Embryonic facial prominence (tissue), 1 donor: ENCODE measurements around the gene INO80B.
A peak's percentile ranks its signal among the peaks of the same experiment; 100 is the strongest.
"Not testable (repeated sequence)": the region's sequence is repeated elsewhere in the genome, so short reads cannot be mapped to it uniquely, and the experiment has no call there.

Experiments
- DNase-seq: peaks from one replicate; pipeline ENCODE4 v3.0.0-alpha.2; 2016; ENCODE audit errors: extremely low spot score

INO80B gene

DNA sequence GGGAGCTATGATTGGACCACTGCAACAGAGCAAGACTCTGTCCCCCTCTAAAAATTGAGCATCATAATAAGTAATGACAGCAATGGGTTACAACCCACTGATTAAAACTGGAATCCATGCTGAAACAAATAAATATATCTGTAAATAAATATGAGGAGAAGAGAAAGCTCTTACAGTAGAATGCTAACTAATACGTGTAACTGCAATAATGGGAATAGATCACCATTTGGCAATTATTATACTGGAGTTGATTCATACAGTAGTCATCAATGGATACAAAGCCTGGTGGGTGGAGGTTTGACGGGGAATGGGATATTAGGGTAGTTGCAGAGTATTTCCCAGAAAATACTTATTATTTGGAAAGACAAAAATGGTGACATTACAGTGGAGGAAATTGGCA is 6.1 kb upstream of the INO80B start:
- DNase-seq, result no peak

DNA sequence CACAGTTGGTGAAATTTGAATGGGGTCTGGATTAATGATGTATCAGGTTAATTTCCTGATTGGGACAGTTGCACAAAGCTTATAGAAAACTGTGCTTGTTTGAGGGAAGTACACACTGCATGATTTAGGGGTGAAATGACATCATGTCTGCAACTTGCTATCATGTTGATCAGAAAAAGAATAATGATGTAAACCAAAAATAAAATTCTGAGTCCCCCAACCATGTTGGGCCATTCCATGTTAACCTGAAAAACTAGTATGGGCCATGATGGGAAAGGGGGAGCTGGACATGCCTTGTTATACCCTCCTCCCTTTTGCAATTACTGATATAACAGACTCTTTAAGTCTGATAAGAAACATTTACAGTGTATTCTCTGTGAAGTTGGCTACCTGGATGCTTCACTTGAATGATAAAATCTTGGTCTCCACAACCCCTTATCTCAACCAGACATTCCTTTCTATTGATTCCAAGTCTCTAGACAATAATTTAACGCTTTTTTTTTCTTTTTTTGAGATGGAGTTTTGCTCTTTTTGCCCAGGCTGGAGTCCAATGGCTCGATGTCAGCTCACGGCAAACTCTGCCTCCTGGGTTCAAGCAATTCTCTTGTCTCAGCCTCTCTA is 4.2 kb upstream of the INO80B start:
- DNase-seq, result no peak

DNA sequence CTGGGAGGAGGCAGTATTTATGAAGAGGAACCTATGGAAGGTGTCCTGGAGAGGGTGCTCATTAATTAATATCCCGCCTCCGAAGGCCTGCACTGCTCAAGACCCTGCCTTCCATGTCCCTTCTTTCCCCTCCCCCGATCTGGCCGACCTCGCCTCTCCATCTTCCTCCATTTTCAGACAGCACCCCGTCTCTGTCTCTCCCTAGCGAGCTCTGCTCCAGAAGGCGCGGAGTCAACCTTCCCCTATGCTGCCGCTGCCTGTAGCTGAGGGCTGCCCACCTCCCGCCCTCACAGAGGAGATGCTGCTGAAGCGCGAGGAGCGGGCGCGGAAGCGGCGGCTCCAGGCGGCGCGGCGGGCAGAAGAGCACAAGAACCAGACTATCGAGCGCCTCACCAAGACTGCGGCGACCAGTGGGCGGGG is 2.3 kb downstream of the INO80B start:
- no peak for DNase-seq

DNA sequence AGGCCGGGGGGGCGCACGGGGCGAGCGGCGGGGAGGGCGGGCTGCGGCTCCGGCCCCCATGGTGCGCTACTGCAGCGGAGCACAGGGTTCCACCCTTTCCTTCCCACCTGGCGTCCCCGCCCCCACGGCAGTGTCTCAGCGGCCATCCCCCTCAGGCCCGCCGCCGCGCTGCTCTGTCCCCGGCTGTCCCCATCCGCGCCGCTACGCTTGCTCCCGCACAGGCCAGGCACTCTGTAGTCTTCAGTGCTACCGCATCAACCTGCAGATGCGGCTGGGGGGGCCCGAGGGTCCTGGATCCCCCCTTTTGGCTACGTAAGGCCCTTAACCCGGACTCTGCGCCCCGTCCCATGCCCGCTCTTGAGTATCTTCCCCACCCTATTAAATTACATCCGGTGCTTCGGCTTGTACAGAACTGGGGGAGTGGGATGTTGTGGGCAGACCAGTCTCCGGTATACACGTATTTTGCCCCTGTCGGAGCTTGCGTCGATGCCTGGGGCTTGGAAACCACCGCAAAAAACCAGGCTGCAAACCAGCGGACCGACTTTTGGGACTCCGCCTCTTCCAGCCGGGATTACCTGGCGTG is 2.8 kb downstream of the INO80B start:
- no peak for DNase-seq

DNA sequence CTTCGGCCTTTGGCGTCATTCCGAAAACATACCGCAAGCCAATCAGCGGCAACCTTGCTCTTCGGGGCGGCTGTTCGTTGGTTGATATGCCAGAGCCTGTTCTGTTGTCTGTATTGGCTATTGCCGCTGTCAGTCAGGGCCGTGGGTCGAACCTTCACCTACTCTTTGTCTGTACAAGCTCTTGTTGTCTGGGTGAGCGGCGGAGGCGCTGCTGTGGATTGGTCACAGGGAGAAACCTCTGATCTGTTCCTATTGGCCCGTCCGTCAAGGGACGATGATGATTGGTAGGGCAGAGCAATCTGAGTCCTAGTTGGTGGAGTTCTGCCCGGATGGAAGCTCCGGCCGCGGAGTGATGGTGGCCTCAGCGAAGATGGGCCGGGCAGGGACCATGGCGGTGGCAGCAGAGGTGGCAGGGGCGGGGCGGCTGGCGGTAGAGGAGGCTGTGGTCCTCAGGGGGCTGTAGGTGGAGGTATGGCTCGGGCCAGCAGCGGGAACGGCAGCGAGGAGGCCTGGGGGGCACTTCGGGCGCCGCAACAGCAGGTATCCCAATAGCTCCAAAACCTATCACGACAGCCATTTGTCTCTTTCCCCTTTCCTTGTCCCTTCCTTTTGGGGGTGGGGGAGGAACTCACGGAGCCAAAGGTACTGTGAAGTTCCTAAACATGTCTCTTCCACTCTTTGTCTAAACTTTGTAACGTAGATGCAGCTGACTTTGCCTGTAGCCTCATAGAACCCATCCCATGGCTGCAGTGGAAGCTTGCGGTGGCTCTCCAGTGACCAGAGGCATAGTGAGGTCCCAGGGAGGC is 3.4 kb downstream of the INO80B start, which contains the start of gene WBP1:
Gene WBP1, plus strand, starts transcription at position 307 of the 806 bp plus-strand sequence. Its CDS starts 165 bp downstream, at position 472.
- DNase-seq, result peak; percentile 99

DNA sequence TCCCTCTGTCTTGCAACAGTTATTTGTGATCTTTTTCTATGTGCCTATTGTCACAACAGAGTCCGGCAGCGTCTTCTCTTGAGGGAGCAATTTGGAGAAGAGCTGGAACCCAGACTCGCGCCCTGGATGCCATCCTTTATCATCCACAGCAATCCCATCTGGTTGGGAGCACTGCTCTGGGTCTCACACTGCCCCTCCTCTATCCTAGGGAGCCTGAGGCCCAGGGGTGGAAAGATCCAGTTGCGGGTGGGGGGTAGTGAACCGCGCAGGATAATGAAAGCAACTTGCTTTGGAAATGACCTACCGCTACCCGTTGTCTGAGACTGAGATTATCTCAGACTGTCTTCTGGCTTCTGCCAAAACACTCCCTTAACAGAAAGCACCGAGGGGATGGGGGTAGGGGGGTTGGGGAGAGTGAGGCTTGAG is 4.1 kb downstream of the INO80B start:
- no peak for DNase-seq

DNA sequence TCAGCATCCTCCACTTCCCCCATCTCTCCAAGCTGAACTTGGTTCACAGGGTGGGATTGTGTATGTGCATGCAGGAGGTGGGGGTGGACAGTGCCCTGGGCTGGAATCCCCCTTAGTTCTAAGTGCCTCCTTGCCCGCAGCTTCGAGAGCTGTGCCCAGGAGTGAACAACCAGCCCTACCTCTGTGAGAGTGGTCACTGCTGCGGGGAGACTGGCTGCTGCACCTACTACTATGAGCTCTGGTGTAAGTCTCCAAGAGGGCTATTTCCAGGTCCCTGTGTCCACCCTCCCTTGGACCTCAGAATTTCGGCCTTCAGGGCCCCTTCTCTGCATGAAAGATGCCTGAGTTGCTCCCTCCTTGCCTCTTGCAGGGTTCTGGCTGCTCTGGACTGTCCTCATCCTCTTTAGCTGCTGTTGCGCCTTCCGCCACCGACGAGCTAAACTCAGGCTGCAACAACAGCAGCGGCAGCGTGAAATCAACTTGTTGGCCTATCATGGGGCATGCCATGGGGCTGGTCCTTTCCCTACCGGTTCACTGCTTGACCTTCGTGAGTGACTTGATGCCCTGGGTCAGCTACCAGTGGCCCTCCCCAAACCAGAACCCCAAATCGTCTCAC is 4.7 kb downstream of the INO80B start:
- not testable (repeated sequence) for DNase-seq

DNA sequence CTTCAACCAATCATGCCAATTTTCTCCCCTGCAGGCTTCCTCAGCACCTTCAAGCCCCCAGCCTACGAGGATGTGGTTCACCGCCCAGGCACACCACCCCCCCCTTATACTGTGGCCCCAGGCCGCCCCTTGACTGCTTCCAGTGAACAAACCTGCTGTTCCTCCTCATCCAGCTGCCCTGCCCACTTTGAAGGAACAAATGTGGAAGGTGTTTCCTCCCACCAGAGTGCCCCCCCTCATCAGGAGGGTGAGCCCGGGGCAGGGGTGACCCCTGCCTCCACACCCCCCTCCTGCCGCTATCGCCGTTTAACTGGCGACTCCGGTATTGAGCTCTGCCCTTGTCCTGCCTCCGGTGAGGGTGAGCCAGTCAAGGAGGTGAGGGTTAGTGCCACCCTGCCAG is 5.3 kb downstream of the INO80B start:
- DNase-seq, result not testable (repeated sequence)

DNA sequence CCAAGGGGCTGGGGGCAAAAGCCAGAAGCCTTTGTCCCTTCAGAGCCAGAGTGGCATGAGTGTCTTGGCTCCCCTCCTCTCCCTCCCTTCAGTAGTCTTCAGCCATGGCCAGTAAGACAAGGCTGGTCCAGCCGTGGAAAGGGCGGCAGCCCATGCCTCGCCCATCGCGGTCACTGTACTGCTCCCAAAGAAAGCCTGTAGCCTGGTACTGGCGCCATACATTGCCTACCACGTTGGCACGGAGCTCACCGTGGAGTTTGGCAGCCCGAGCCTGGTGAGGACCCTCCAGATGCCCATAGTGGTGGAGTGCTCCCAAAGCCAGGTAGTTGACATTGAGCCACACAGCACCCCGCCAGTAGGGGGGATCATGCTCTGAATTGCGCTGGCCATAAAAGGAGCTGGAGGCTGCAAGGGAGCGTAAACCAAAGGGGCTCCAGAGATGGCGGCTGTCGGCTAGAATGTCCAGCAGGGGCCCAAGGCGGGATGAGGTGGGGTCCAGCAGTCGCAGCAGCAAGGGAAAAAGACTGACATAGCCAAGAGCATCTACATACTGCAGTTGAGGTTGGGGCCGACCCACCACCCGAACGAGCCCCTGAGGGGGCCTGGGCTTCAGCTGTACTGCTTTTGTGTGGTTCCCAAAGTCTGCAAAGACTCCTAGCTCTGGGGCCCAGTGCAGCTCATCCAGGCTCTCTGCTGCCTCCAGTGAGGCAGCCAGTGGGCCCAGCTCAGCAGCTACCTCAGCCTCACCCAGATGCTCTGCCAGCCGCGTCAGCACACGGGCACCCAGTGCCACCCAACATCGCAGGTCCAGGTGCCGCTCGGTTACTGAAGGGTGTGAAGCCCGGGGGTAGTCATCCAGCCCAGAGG is 6.5 kb downstream of the INO80B start:
- no peak for DNase-seq

DNA sequence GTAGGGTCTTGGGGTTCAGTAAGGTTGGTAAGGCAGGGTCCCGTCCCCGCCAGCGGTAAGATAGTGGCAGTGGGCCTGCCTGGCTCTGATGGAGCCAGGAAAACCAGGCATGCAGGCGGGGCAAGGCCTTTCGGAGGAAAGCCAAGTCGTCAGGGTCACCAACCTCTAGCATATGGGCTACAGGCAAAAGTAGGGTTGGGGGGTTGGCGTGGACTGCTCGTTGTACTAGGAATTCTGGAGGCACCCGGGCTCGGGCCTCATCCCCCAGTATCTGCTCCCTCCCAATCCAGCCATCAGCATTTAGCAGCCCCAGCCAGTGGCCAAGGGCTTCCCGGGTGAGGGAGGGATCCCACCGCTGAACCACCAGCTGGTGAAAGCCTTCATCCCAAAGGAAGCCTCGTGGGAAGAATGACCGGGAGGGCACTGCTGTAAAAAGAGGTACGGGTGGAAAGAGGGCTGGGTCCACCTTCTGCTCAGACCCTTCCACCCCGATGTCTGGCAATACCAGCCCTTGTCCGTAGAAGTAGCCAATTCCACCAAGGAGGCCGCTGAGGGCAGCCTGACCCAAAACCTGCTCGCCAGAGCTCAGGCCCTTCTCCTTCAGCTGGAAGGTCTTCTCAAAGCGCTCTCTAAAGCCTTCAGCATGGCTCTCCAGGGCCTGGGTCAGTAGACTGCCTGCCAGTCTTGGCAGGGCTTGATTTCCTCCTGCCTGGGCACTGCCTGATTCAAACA is 7.3 kb downstream of the INO80B start:
- DNase-seq, result no peak

DNA sequence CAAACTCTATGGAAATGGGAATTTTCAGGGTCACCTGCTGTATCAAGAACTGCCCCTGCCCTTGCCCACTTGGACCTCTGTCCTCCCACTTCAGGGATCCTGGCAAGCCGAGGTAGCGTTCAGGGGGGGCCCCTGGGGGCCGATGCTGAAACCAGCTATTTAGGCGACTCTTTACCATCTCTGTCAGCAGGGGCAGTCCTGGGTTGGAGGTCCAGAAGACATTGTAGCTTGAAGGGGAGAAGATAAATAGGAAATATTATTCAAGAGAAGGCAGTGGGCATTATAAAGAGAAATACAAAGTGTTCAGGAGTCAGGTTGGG is 7.9 kb downstream of the INO80B start:
- no peak for DNase-seq

DNA sequence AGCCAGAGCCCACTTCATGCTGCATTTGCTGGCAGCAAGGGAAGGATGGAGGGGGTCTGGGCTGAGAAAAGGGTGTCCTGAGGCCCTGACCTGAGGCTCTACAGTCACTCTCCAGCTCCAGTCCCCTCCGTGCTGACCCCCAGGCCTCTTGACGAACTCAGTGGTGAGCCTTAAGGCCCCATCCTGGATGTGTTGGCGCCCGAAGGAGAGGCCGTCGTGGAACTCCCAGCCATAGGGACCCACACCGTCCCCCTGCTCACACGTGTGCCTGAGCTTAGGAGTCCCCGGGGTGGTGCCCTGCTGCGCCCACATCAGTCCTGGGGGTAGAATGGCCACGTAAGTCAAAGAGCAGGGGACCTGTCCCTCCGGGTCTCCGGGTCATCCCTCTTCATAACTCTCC is 9.5 kb downstream of the INO80B start:
- no peak for DNase-seq

DNA sequence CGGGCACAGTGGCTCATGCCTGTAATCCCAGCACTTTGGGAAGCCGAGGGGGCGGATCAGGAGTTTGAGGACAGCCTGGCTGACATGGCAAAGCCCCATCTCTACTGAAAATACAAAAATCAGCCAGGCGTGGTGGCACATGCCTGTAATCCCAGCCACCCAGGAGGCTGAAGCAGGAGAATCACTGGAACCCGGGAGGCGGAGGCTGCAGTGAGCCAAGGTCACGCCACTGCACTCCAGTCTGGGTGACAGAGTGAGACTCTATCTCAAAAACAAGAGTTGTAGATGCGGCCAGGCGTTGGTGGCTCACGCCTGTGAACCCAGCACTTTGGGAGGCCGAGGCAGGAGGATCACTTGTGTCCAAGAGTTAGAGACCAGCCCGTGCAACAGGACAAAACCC is 15.9 kb downstream of the INO80B start:
- DNase-seq, result not testable (repeated sequence)

DNA sequence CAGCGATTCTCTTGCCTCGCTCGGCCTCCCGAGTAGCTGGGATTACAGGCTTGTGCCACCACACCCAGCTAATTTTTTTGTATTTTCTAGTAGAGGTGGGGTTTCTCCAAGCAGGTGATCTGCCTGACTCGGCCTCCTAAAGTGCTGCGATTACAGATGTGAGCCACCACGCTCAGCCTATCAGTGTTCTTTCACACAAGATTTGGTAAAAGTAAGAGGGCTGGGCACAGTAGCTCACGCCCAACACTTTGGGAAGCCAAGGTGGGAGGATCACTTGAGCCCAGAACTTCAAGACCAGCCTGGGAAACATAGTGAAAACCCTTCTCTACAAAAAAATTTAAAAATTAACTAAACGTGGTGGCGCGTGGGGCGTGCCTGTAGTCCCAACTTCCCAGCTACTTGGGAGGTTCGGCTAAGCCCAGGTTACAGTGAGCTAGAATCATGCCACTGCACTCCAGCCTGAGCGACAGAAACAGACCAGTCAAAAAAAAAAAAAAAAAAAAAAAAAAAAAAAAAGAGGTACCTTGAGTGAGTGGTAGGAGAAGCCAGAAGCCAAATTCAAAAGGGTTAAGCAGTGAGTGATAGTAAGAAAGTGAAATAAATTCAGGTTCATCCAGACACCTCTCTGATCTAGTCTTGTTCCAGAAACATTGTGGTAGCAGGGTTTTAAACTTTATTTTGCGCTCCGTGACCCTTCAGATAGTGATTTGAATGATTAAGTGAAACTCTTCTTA is 16.6 kb downstream of the INO80B start:
- DNase-seq, result no peak

DNA sequence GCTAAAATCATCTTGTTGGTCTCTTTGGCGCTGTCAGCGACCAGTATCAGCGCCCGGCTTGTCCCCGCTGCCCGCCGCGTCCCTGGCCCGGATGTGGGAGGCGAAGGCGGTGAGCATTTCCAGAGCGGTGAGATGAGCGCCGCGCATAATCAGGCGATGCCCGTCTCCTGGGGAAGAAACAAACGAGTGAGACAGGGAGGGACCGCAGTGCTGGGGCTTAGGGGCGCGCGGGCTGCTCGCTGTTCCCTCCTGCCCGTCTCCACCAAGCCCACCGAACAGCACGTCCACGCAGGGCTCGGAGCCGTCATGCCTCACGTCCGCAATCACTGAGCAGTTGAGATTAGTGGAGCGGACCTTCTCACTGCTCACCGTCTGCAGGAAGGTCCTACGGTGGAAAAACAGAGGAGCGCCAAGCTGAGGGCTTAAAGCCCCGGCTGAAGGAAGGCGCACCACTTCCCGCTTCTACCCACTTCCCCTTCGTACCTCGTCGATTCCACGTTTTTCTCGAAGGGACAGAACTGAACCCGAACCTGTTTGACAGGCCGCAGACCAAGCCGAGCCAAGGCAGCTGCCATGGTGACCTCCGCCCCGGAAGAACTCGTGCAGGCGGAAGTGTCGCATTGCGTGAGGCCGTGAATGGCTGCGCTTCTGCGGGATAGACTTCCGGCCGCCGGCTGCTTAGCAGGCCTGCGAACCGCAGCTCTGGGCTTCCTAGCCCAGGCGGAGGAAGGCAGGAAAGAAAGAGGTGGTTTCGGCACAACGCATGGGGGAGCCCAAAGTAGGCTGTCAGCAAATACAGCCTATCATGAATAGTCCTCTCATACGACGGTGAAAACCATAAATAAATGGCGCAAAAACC is 17.4 kb downstream of the INO80B start, which contains the start of gene MRPL53:
Gene MRPL53, minus strand, starts transcription at position 595 of the 859 bp plus-strand sequence. Its CDS starts 20 bp downstream, at position 575.
- peak; percentile 84 for DNase-seq

DNA sequence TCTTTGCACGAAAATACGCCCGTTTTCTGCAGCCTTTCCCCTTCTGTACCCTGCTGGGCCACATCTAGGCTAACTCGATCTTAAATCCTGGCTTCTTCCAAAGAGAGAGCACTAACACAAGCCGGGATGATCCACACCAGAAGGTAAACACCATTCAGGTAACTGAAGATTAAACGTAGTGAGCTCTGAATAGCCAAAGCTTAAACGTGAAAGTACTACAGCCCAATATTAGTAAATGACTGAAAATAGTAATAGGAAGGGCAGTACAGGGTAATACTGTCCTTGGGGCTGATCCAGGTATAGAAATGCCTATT is 18.0 kb downstream of the INO80B start:
- no peak for DNase-seq

DNA sequence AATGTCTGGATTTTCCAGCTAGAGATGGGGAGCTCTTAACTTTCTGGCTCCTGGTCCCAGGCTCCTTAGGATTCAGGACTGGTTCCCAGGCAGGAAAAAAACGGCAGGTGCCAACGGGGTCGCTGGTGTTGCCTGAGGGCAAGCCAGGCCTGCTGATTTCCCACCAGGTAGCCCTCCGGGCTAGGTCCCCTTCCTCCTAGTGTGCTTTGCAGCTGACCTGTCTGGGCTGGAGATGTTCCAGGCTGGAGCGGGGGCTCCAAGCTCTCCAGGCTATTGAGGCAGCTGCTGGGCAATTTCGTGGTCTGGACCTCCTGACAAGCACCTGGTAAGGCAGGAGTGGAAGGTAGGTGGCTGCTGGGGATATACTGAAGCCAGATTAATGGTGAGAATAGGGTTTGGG is 19.6 kb downstream of the INO80B start:
- no peak for DNase-seq

DNA sequence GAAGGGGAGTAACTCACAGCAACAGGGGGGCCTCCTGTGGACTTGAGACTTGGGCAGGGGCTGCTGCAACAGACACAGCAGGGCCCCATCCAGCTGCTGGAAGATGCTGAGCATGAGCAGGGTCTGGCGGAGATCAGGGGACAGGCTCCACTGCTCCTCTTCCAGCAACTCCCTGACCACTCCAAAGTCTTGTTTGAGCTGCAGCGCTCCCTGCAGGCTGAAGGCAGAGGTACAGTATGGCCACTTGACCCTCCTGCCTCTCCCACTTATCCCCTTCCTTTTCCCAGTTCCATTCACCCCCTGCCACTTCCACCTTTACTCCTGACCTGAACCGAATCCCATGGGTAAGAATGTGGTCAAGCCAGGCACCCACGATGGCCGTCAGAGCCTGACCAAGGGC is 20.0 kb downstream of the INO80B start:
- DNase-seq, result no peak

DNA sequence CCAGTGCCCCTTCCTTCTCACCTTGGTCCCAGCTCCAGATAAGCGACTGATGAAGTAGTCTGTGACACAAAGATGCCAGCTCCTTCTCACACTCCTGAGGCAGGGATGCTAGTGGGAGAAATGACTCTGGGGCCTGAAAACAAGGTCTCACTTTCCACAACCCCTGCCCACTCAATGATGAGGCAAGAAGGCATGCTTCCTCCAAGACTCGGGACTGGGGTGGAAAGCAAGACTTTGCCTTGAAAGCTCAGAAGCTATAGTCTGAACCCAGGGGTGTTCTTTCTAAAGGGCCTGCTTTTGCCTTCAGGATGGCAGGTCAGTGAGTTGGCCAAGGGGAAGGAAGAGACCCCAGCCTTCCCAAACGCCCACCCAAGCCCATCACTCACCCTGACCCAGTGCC is 26.5 kb downstream of the INO80B start:
- no peak for DNase-seq
